Gastroesophageal sphincter (tissue), 3 donors: ENCODE results near the gene RHBDF2.

Experiments used
- CTCF ChIP-seq, 4 experiments: fragments of 200-600 bp in 2 of 4; fragments of 450-650 bp in 2 of 4; sonication (generic) in 1 of 4; IDR thresholded peaks; one replicate each; pipeline ENCODE4 v1.5.1; 2017 to 2019; ENCODE audit warnings: antibody characterized with exemption in 4 of 4, mild to moderate bottlenecking in 2 of 4, moderate library complexity in 2 of 4
- EP300 ChIP-seq: sonication (generic); formaldehyde crosslinking; IDR thresholded peaks from one replicate; pipeline ENCODE4 v1.6.1; 2017; ENCODE audit warnings: antibody characterized with exemption, mild to moderate bottlenecking
- POLR2A ChIP-seq, 2 donors: fragments of 450-650 bp; IDR thresholded peaks; one replicate each; pipeline ENCODE4 v1.6.1; 2017; ENCODE audit warnings: antibody characterized with exemption in 2 of 2, mild to moderate bottlenecking in 2 of 2, moderate library complexity in 1 of 2
- POLR2AphosphoS5 ChIP-seq: sonication (generic); formaldehyde crosslinking; IDR thresholded peaks from one replicate; pipeline ENCODE4 v1.6.1; 2017; ENCODE audit warnings: antibody characterized with exemption

- TF ChIP-seq CTCF (IDR thresholded peaks at IDR 0.05) (no peak), EP300 (no peak), POLR2A (IDR thresholded peaks at IDR 0.05) (no peak), POLR2AphosphoS5 (no peak)
Measured at GRCh38 chr17:76517638-76518038, 16.4 kb upstream of the RHBDF2 start.
